ENCODE results near the gene GRIA3.
"Not testable (repeated sequence)": the region's sequence is repeated elsewhere in the genome, so short reads cannot be mapped to it uniquely, and the experiment has no call there.

Gene GRIA3

GRCh38 chrX:123432361-123433150, 248.5 kb downstream of the GRIA3 start:
- no peak overlapping the region for H3K4me3 ChIP-seq (ENCODE audit: low read depth, low read length, poor library complexity, severe bottlenecking)
- no peaks in the 10 kb centered on the region for H3K9me3 ChIP-seq (ENCODE audit: low read length)
- H3K4me2 ChIP-seq (ENCODE audit: low read length): no peak overlapping the region
- H4K20me1 ChIP-seq (ENCODE audit: insufficient read depth, low read length): no peaks in the 10 kb centered on the region
- H3K36me3 ChIP-seq (ENCODE audit: insufficient read depth, low read length): no peaks in the 10 kb centered on the region
- H3K9ac ChIP-seq (ENCODE audit: low read length): no peak overlapping the region
- no peaks in the 10 kb centered on the region for H3K79me2 ChIP-seq (ENCODE audit: insufficient read depth, low read length)
- no peaks in the 10 kb centered on the region for H3K9me2 ChIP-seq (ENCODE audit: low read depth, low read length)
- no peaks in the 10 kb centered on the region for H3K27me3 ChIP-seq (ENCODE audit: insufficient read depth, low read length)
- no peak for TF ChIP-seq EZH2 (IDR thresholded peaks at IDR 0.05; ENCODE audit: borderline replicate concordance, low read length)
- no peak for TF ChIP-seq CTCF (IDR thresholded peaks at IDR 0.05; ENCODE audit: low read length)
- H3K27ac ChIP-seq (ENCODE audit: low read depth, low read length, poor library complexity, severe bottlenecking): no peak overlapping the region
- H2AFZ ChIP-seq (ENCODE audit: low read length): no peak overlapping the region
- H3F3A ChIP-seq (ENCODE audit: insufficient read depth, low read length): no peaks in the 10 kb centered on the region
- no peaks in the 10 kb centered on the region for H3K4me1 ChIP-seq (ENCODE audit: insufficient read depth, low read length, severe bottlenecking)

- H3K36me3 ChIP-seq (ENCODE audit: insufficient read depth, low read length): no peaks in the 10 kb centered on the region
- no peaks in the 10 kb centered on the region for H3K4me1 ChIP-seq (ENCODE audit: insufficient read depth, low read length, severe bottlenecking)
- H2AFZ ChIP-seq (ENCODE audit: low read length): no peak overlapping the region
- no peaks in the 10 kb centered on the region for H3K79me2 ChIP-seq (ENCODE audit: insufficient read depth, low read length)
- H3K4me2 ChIP-seq (ENCODE audit: low read length): no peak overlapping the region
- H4K20me1 ChIP-seq (ENCODE audit: insufficient read depth, low read length): no peaks in the 10 kb centered on the region
- no peak overlapping the region for H3K27ac ChIP-seq (ENCODE audit: low read depth, low read length, poor library complexity, severe bottlenecking)
- no peaks in the 10 kb centered on the region for H3K9me3 ChIP-seq (ENCODE audit: low read length)
- H3K4me3 ChIP-seq (ENCODE audit: low read depth, low read length, poor library complexity, severe bottlenecking): no peak overlapping the region
- H3F3A ChIP-seq (ENCODE audit: insufficient read depth, low read length): no peaks in the 10 kb centered on the region
- TF ChIP-seq EZH2 (IDR thresholded peaks at IDR 0.05; ENCODE audit: borderline replicate concordance, low read length): no peak
- no peak for TF ChIP-seq CTCF (IDR thresholded peaks at IDR 0.05; ENCODE audit: low read length)
- no peak overlapping the region for H3K9ac ChIP-seq (ENCODE audit: low read length)
- no peaks in the 10 kb centered on the region for H3K27me3 ChIP-seq (ENCODE audit: insufficient read depth, low read length)
- H3K9me2 ChIP-seq (ENCODE audit: low read depth, low read length): no peaks in the 10 kb centered on the region
These were observed 252.5 kb downstream of the GRIA3 start for GRCh38 chrX:123436512-123437136.

- H3K9me3 ChIP-seq (ENCODE audit: low read length); H3F3A ChIP-seq (ENCODE audit: insufficient read depth, low read length); H3K4me3 ChIP-seq (ENCODE audit: low read depth, low read length, poor library complexity, severe bottlenecking); H3K36me3 ChIP-seq (ENCODE audit: insufficient read depth, low read length); H3K79me2 ChIP-seq (ENCODE audit: insufficient read depth, low read length); H3K27ac ChIP-seq (ENCODE audit: low read depth, low read length, poor library complexity, severe bottlenecking); H3K9ac ChIP-seq (ENCODE audit: low read length); H3K4me1 ChIP-seq (ENCODE audit: insufficient read depth, low read length, severe bottlenecking); H3K4me2 ChIP-seq (ENCODE audit: low read length); H2AFZ ChIP-seq (ENCODE audit: low read length); H4K20me1 ChIP-seq (ENCODE audit: insufficient read depth, low read length); H3K27me3 ChIP-seq (ENCODE audit: insufficient read depth, low read length); H3K9me2 ChIP-seq (ENCODE audit: low read depth, low read length): not testable (repeated sequence)
These were observed 255.8 kb downstream of the GRIA3 start for GRCh38 chrX:123439926-123440325.
